ENCODE measurements around the gene OPCML. TPM values are rescaled to one million over a fixed set of nuclear protein-coding genes. Genes with fewer than 3 reads are reported as not detected.

Gene OPCML
- total and polyA plus RNA-seq, 4 donors = under 0.01 to 0.01 TPM; not detected in 2

DNA sequence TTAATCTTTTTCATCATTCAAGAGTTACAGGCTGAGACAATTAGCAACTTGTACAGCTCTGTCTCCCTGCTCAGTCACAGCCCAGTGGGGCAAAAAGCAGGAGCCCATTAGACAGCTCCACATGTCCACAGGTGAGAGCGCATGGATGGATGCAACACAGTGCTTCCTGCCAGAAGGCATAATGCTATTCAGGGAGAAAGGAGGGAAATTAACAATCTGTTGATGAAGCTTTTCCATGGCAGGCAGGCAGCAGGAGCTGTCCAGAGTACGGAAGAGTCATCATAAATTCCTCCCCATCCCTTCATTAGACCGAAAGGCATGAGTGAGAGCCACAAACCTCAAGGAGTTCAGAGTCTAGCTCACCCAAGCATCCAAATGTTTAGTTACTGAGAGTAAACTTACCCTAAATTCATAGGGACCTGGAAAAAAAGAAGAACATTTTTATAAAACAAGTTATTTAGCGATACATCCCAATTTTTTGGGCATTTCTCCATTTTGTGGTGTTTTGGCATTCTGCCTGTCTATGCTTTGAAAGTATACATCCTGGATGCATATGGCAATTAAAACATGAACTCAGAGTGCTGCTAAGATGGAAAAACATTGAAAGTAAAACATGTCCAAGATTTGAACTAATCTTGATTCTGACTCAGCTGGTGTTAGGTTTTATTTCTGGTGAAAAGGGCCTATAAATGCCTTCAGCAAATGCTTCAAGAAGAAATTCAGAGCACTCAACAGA lies 428.1 kb downstream of the OPCML start:
- no peaks in the 10 kb centered on the region for H3K9me3 ChIP-seq (ENCODE audit: control insufficient read depth in 4 of 4, low read length in 3 of 4)
- TF ChIP-seq RAD21 (IDR thresholded peaks at IDR 0.05) = no peak
- TF ChIP-seq, protein P1, sequence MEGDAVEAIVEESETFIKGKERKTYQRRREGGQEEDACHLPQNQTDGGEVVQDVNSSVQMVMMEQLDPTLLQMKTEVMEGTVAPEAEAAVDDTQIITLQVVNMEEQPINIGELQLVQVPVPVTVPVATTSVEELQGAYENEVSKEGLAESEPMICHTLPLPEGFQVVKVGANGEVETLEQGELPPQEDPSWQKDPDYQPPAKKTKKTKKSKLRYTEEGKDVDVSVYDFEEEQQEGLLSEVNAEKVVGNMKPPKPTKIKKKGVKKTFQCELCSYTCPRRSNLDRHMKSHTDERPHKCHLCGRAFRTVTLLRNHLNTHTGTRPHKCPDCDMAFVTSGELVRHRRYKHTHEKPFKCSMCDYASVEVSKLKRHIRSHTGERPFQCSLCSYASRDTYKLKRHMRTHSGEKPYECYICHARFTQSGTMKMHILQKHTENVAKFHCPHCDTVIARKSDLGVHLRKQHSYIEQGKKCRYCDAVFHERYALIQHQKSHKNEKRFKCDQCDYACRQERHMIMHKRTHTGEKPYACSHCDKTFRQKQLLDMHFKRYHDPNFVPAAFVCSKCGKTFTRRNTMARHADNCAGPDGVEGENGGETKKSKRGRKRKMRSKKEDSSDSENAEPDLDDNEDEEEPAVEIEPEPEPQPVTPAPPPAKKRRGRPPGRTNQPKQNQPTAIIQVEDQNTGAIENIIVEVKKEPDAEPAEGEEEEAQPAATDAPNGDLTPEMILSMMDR (IDR thresholded peaks at IDR 0.05; ENCODE audit: low read depth, low read length, missing input control) = no peak
- TF ChIP-seq FOXA1 (IDR thresholded peaks at IDR 0.05) = no peak
- no peak for TF ChIP-seq NR2F2 (IDR thresholded peaks at IDR 0.05)
- TF ChIP-seq FOXA2 (IDR thresholded peaks at IDR 0.05) = no peak
- TF ChIP-seq YY1 (IDR thresholded peaks at IDR 0.05) = no peak
- no peak for TF ChIP-seq RXRA (IDR thresholded peaks at IDR 0.05)
- TF ChIP-seq TAF1 (conservative IDR thresholded peaks at IDR 0.05) = no peak
- TF ChIP-seq, protein P2, sequence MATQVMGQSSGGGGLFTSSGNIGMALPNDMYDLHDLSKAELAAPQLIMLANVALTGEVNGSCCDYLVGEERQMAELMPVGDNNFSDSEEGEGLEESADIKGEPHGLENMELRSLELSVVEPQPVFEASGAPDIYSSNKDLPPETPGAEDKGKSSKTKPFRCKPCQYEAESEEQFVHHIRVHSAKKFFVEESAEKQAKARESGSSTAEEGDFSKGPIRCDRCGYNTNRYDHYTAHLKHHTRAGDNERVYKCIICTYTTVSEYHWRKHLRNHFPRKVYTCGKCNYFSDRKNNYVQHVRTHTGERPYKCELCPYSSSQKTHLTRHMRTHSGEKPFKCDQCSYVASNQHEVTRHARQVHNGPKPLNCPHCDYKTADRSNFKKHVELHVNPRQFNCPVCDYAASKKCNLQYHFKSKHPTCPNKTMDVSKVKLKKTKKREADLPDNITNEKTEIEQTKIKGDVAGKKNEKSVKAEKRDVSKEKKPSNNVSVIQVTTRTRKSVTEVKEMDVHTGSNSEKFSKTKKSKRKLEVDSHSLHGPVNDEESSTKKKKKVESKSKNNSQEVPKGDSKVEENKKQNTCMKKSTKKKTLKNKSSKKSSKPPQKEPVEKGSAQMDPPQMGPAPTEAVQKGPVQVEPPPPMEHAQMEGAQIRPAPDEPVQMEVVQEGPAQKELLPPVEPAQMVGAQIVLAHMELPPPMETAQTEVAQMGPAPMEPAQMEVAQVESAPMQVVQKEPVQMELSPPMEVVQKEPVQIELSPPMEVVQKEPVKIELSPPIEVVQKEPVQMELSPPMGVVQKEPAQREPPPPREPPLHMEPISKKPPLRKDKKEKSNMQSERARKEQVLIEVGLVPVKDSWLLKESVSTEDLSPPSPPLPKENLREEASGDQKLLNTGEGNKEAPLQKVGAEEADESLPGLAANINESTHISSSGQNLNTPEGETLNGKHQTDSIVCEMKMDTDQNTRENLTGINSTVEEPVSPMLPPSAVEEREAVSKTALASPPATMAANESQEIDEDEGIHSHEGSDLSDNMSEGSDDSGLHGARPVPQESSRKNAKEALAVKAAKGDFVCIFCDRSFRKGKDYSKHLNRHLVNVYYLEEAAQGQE (IDR thresholded peaks at IDR 0.05) = no peak
- no peak for TF ChIP-seq SP1 (IDR thresholded peaks at IDR 0.05)
- no peak for TF ChIP-seq GABPA (IDR thresholded peaks at IDR 0.05 in 1 of 2, conservative IDR thresholded peaks at IDR 0.05 in 1 of 2)
- TF ChIP-seq JUND (IDR thresholded peaks at IDR 0.05) = no peak
- TF ChIP-seq, protein P3, sequence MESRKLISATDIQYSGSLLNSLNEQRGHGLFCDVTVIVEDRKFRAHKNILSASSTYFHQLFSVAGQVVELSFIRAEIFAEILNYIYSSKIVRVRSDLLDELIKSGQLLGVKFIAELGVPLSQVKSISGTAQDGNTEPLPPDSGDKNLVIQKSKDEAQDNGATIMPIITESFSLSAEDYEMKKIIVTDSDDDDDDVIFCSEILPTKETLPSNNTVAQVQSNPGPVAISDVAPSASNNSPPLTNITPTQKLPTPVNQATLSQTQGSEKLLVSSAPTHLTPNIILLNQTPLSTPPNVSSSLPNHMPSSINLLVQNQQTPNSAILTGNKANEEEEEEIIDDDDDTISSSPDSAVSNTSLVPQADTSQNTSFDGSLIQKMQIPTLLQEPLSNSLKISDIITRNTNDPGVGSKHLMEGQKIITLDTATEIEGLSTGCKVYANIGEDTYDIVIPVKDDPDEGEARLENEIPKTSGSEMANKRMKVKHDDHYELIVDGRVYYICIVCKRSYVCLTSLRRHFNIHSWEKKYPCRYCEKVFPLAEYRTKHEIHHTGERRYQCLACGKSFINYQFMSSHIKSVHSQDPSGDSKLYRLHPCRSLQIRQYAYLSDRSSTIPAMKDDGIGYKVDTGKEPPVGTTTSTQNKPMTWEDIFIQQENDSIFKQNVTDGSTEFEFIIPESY (IDR thresholded peaks at IDR 0.05) = no peak
- no peak for TF ChIP-seq EGR1 (IDR thresholded peaks at IDR 0.05; ENCODE audit: low read depth in 2 of 2)
- no peak for TF ChIP-seq HNF4G (IDR thresholded peaks at IDR 0.05)
- H3K36me3 ChIP-seq (ENCODE audit: control insufficient read depth in 4 of 4, insufficient read depth in 3 of 4, low read depth in 1 of 4, low read length in 3 of 4) = no peaks in the 10 kb centered on the region

DNA sequence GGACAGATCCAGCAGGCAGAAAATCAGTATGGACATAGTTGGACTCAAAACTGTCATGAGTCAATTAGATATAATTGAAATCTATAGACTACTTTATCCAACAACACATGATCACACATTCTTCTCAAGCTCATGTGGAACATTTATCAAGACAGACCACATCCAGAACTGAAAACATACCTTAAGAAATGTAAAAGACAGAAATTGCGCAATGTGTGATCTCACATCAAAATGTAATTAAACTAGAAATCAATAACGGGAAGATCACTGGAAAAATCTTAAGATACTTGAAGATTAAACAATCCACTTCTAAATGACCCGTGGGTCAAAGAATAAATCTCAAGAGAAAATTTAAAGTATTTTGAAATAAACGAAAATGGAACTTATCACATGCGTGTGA lies 435.3 kb downstream of the OPCML start:
- Histone ChIP-seq H3K9ac (ENCODE audit: low read depth in 1 of 2, low read length in 2 of 2) (no peak overlapping the region), H3K9me3 (ENCODE audit: control insufficient read depth in 4 of 4, low read length in 3 of 4) (no peaks in the 10 kb centered on the region), H3K36me3 (ENCODE audit: control insufficient read depth in 4 of 4, insufficient read depth in 3 of 4, low read depth in 1 of 4, low read length in 3 of 4) (no peaks in the 10 kb centered on the region), H3K27ac (ENCODE audit: low read depth in 1 of 2, low read length in 2 of 2) (no peak overlapping the region), H3K4me3 (ENCODE audit: low read depth in 1 of 3, low read length in 3 of 3) (no peak overlapping the region), H3K27me3 (ENCODE audit: control insufficient read depth in 4 of 4, insufficient read depth in 4 of 4, low read length in 3 of 4) (no peaks in the 10 kb centered on the region), H3K4me1 (ENCODE audit: control insufficient read depth in 4 of 4, insufficient read depth in 4 of 4, low read length in 3 of 4) (no peaks in the 10 kb centered on the region)
- DNase-seq (ENCODE audit: low spot score) = no peak
- WGBS = 77% methylated on average over 5 of the region's 5 CpGs
- no peak for TF ChIP-seq GABPA (IDR thresholded peaks at IDR 0.05 in 1 of 2, conservative IDR thresholded peaks at IDR 0.05 in 1 of 2)
- TF ChIP-seq, protein P1 (IDR thresholded peaks at IDR 0.05; ENCODE audit: low read depth, low read length, missing input control) = no peak
- TF ChIP-seq FOXA1 (IDR thresholded peaks at IDR 0.05) = no peak
- TF ChIP-seq, protein P4, sequence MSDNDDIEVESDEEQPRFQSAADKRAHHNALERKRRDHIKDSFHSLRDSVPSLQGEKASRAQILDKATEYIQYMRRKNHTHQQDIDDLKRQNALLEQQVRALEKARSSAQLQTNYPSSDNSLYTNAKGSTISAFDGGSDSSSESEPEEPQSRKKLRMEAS (IDR thresholded peaks at IDR 0.05) = no peak
- TF ChIP-seq, protein P3 (IDR thresholded peaks at IDR 0.05) = no peak
- TF ChIP-seq, protein P5, sequence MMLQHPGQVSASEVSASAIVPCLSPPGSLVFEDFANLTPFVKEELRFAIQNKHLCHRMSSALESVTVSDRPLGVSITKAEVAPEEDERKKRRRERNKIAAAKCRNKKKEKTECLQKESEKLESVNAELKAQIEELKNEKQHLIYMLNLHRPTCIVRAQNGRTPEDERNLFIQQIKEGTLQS (IDR thresholded peaks at IDR 0.05) = no peak
- no peak for TF ChIP-seq RAD21 (IDR thresholded peaks at IDR 0.05)

More for the DNA sequence above, 428.1 kb downstream of the OPCML start:
- H3K4me3 ChIP-seq (ENCODE audit: low read depth in 1 of 3, low read length in 3 of 3) = no peak overlapping the region
- no peaks in the 10 kb centered on the region for H3K27me3 ChIP-seq (ENCODE audit: control insufficient read depth in 4 of 4, insufficient read depth in 4 of 4, low read length in 3 of 4)
- H3K27ac ChIP-seq (ENCODE audit: low read depth in 1 of 2, low read length in 2 of 2) = no peak overlapping the region
- no peak overlapping the region for H3K9ac ChIP-seq (ENCODE audit: low read depth in 1 of 2, low read length in 2 of 2)
- WGBS = 81% methylated on average over 4 of the region's 4 CpGs
- no peak for DNase-seq (ENCODE audit: low spot score)
- no peaks in the 10 kb centered on the region for H3K4me1 ChIP-seq (ENCODE audit: control insufficient read depth in 4 of 4, insufficient read depth in 4 of 4, low read length in 3 of 4)
